Brain microvascular endothelial cell (primary cell): ENCODE results near the gene PLPP3.

Source experiments
- DNase-seq: peaks from one replicate; pipeline ENCODE4 v3.0.0-alpha.2; 2020
- H3K27ac ChIP-seq: fragments of 250-450 bp; sonication (Bioruptor Pico); 2 replicates; pipeline ENCODE4 v1.5.1; 2020; ENCODE audit warnings: mild to moderate bottlenecking, moderate library complexity
- H3K27me3 ChIP-seq: fragments of 250-450 bp; sonication (Bioruptor Pico); replicated peaks from 2 replicates; pipeline ENCODE4 v1.5.1; 2020; ENCODE audit warnings: mild to moderate bottlenecking
- H3K36me3 ChIP-seq: fragments of 250-450 bp; sonication (Bioruptor Pico); replicated peaks from 2 replicates; pipeline ENCODE4 v1.5.1; 2020; ENCODE audit warnings: mild to moderate bottlenecking
- H3K4me3 ChIP-seq: 2 replicates; pipeline ENCODE4 v1.5.1; 2011; ENCODE audit warnings: low read depth, mild to moderate bottlenecking, control low read depth, low read length, moderate library complexity
- CTCF ChIP-seq: IDR thresholded peaks from 2 replicates; pipeline ENCODE4 v1.5.1; 2011; ENCODE audit warnings: low read depth, mild to moderate bottlenecking, moderate library complexity, low read length, control low read depth, inconsistent platforms; ENCODE audit errors: missing control alignments
- in situ Hi-C: cut with HindIII; loops from 2 replicates; pipeline ENCODE4 v1.10.0; 2017; ENCODE audit warnings: low sequenced_read_pairs, low pct_ligation_motif_present

Gene PLPP3

GRCh38 chr1:56459260-56459659 lies 120.1 kb downstream of the PLPP3 start:
- DNase-seq: no peak
- in situ Hi-C loops: no loop called here
- Histone ChIP-seq H3K4me3 (no peak overlapping the region), H3K27me3 (no peaks in the 10 kb centered on the region), H3K27ac (no peak overlapping the region), H3K36me3 (no peaks in the 10 kb centered on the region)
- TF ChIP-seq CTCF: no peak

DNA sequence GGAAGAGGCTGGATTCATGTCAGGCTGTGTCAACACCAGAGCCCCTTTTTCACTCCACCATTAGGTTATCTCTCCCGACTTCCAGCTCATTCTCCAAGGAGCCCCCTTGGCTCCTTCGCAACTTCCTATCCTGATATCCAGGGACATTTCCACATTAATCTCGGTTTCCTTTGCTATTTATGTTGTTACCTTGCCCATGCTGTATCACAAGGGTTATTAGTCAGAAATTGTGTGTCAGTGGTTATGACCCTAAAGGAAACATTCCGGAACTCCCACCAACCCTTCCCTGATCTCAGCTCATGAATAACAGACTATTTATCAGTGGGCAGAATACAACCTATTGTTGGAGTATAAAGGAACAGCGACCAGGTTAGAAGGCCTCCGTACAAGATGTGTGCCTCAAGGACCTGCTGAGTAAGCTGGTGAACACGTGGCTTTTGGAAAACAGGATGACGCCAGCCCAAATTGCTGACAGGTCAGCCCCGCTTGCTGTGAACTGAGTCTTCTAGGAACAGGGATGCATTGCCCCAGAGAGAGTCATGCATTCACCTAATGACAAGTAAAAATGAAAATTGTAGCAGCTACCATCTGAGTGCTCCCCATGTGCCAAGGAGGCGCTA lies 121.5 kb downstream of the PLPP3 start:
- TF ChIP-seq CTCF: no peak
- in situ Hi-C loops: no loop called here

DNA sequence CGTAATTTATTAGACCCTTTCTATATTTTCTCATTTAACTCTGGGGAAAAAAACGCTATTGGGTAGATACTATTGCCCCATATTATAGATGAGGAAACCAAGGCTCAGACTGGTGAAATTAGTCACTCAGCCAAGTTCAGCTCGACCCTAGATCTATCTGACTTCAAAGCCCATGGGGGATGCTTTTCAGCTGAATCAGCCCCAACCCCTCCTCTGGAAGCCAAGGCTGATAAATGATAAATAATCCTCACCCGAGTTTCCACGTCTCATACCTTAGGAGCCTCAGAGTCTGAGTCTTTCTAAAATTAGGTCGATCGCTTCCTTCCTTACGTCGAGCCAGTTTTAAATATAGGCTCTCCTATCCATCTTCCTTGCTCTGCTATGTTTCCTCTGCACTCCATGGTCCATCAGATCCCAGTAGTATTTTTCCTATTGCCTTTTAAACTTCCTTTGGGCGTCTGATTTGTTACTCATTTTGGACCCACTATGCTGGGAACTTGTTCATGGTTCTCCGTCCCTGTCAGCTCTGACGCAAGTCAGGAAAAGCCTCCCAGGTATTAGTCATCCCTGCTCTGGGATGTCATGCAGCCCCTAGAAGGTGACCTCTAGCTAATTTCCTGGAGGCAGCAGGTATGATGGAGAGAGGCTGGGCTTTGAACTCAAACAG lies 122.8 kb downstream of the PLPP3 start:
- in situ Hi-C loops: no loop called here
- H3K27me3 ChIP-seq: no peaks in the 10 kb centered on the region
- no peak for TF ChIP-seq CTCF
- DNase-seq: peak; percentile 58
- no peak overlapping the region for H3K27ac ChIP-seq
- no peak overlapping the region for H3K4me3 ChIP-seq
- no peaks in the 10 kb centered on the region for H3K36me3 ChIP-seq

More for the DNA sequence above, 121.5 kb downstream of the PLPP3 start:
- no peak for DNase-seq
- Histone ChIP-seq H3K27me3 (no peaks in the 10 kb centered on the region), H3K27ac (no peak overlapping the region), H3K36me3 (no peaks in the 10 kb centered on the region), H3K4me3 (no peak overlapping the region)

GRCh38 chr1:56453417-56454078 lies 125.8 kb downstream of the PLPP3 start:
- Histone ChIP-seq H3K4me3 (no peak overlapping the region), H3K36me3 (no peaks in the 10 kb centered on the region), H3K27me3 (no peaks in the 10 kb centered on the region), H3K27ac (no peak overlapping the region)
- no peak for TF ChIP-seq CTCF
- DNase-seq: no peak
- in situ Hi-C loops: no loop called here

DNA sequence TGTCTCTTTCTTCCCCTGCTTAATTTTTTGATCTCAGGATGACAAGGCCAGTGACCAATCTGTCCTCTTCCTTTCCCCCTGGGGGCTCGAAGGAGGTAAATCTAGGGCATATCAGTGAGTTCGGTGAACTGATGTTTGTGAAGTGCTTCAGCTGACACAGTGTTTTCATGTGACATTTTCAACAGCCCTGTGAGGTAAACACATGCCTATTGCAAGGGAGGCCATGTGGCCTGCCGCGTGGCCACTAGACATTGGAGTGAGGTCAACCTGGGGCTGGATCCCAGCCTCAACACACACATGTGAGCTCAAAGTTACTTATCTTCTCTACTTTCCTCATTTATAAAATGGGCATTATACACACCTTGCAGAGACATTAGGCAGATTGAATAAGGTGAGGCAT lies 126.3 kb downstream of the PLPP3 start:
- DNase-seq: no peak
- H3K4me3 ChIP-seq: no peak overlapping the region
- H3K27ac ChIP-seq: no peak overlapping the region
- TF ChIP-seq CTCF: no peak
- H3K27me3 ChIP-seq: no peaks in the 10 kb centered on the region
- in situ Hi-C loops: no loop called here
- H3K36me3 ChIP-seq: no peaks in the 10 kb centered on the region
